MCF 10A (cell line): ENCODE measurements around the gene DNAI2. TPM values are rescaled to one million over a fixed set of nuclear protein-coding genes. Genes with fewer than 3 reads are reported as not detected.
A peak's percentile ranks its signal among the peaks of the same experiment; 100 is the strongest.

ENCODE experiments used
- BruUV-seq: library from RNA; stranded (reverse); fragments of 400-500 nt; replicated peaks from 2 replicates; lab custom pipeline; 2021; lab: Mats Ljungman, UMichigan
- CTCF ChIA-PET: fragments of 300-600 bp; sonication (Branson Sonifier 250); formaldehyde crosslinking; extraction: SDS; loops from one replicate; lab custom pipeline; 2021; ENCODE audit warnings: antibody characterized with exemption, inconsistent platforms; lab: Yijun Ruan, JAX
- POLR2A ChIA-PET: fragments of 300-600, 350-650 bp; sonication (Branson Sonifier 250); formaldehyde crosslinking; extraction: SDS; loops from one replicate; lab custom pipeline; 2020; ENCODE audit warnings: antibody characterized with exemption, inconsistent platforms; lab: Yijun Ruan, JAX
- DNase-seq: peaks from one replicate; pipeline ENCODE4 v3.0.0-alpha.2; 2018; ENCODE audit not compliant: unreplicated experiment
- H3K27ac Mint-ChIP-seq: one replicate; pipeline ENCODE4 v1.8.0; 2022; ENCODE audit warnings: mild to moderate bottlenecking, low read depth, mixed read lengths; ENCODE audit not compliant: unreplicated experiment
- H3K27me3 Mint-ChIP-seq: one replicate; pipeline ENCODE4 v1.8.0; 2022; ENCODE audit warnings: mixed read lengths; ENCODE audit not compliant: insufficient read depth, unreplicated experiment
- H3K36me3 Mint-ChIP-seq: one replicate; pipeline ENCODE4 v1.8.0; 2022; ENCODE audit warnings: mild to moderate bottlenecking, moderate library complexity, mixed read lengths; ENCODE audit not compliant: insufficient read depth, unreplicated experiment
- H3K4me1 Mint-ChIP-seq: one replicate; pipeline ENCODE4 v1.8.0; 2022; ENCODE audit warnings: mixed read lengths; ENCODE audit not compliant: insufficient read depth, unreplicated experiment
- H3K4me3 Mint-ChIP-seq: one replicate; pipeline ENCODE4 v1.8.0; 2022; ENCODE audit warnings: mild to moderate bottlenecking, moderate library complexity, mixed read lengths; ENCODE audit not compliant: unreplicated experiment
- H3K9me3 Mint-ChIP-seq: one replicate; pipeline ENCODE4 v1.8.0; 2022; ENCODE audit warnings: mixed read lengths; ENCODE audit not compliant: unreplicated experiment
- CTCF ChIP-seq: fragments of 200-600 bp; IDR thresholded peaks from one replicate; pipeline ENCODE4 v1.8.0; 2022; ENCODE audit warnings: antibody characterized with exemption, mild to moderate bottlenecking; ENCODE audit not compliant: unreplicated experiment
- intact Hi-C: fragments of 100-400 bp; cut with micrococcal nuclease; formaldehyde crosslinking; loops from 2 replicates; pipeline ENCODE4 v1.14.1; 2022
- total RNA-seq: library from RNA; stranded (reverse); gene quantifications from 2 replicates; pipeline ENCODE4 v1.2.3, GENCODE V29; 2022

DNAI2 gene
- total RNA-seq, 1 experiment from 2014 or later = not detected

GRCh38 chr17:74296548-74296936 lies 22.5 kb downstream of the DNAI2 start:
- Mint-ChIP-seq H3K4me3 (no peak overlapping the region), H3K9me3 (no peaks in the 10 kb centered on the region), H3K27me3 (peaks cover 21% of the 10 kb centered on the region), H3K4me1 (peaks cover 6% of the 10 kb centered on the region), H3K36me3 (peaks cover 6% of the 10 kb centered on the region), H3K27ac (no peak overlapping the region)
- TF ChIP-seq CTCF = peak; percentile 26
- no TSS peak for BruUV-seq
- DNase-seq = peak; percentile 29
- ChIA-PET POLR2A (interaction anchor here (1.3 kb wide), 1 partner anchor 84 kb away, joined by 3 read pairs; no protein-coding TSS in a partner anchor), CTCF (interaction anchor here (0.8 to 1.9 kb wide), 3 partner anchors 9 to 161 kb away, joined by 3 to 7 read pairs (median 4); no protein-coding TSS in a partner anchor)
- intact Hi-C loops = loop anchor here (1.0 kb wide), 1 partner anchor 86 kb away; no protein-coding TSS in a partner anchor

GRCh38 chr17:74297941-74298340 lies 23.9 kb downstream of the DNAI2 start:
- H3K4me1 Mint-ChIP-seq = peaks cover 6% of the 10 kb centered on the region
- POLR2A ChIA-PET = no interaction called here
- H3K27ac Mint-ChIP-seq = no peak overlapping the region
- peaks cover 6% of the 10 kb centered on the region for H3K36me3 Mint-ChIP-seq
- intact Hi-C loops = no loop called here
- peaks cover 21% of the 10 kb centered on the region for H3K27me3 Mint-ChIP-seq
- H3K4me3 Mint-ChIP-seq = no peak overlapping the region
- TF ChIP-seq CTCF = no peak
- no TSS peak for BruUV-seq
- H3K9me3 Mint-ChIP-seq = no peaks in the 10 kb centered on the region
- peak; percentile 13 for DNase-seq
- CTCF ChIA-PET = interaction anchor here (0.7 to 1.0 kb wide), 5 partner anchors 11 to 493 kb away, joined by 3 read pairs; partner anchors contain the start of gene BTBD17

GRCh38 chr17:74298778-74299177 lies 24.7 kb downstream of the DNAI2 start:
- Mint-ChIP-seq H3K27me3 (peaks cover 21% of the 10 kb centered on the region), H3K9me3 (no peaks in the 10 kb centered on the region), H3K36me3 (peaks cover 6% of the 10 kb centered on the region), H3K4me3 (no peak overlapping the region), H3K4me1 (peaks cover 6% of the 10 kb centered on the region), H3K27ac (no peak overlapping the region)
- BruUV-seq = no TSS peak
- POLR2A ChIA-PET = no interaction called here
- CTCF ChIA-PET = interaction anchor here (0.6 to 2.6 kb wide), 8 partner anchors 11 to 492 kb away, joined by 3 to 7 read pairs (median 3); partner anchors contain the start of gene BTBD17
- no peak for DNase-seq
- no peak for TF ChIP-seq CTCF
- intact Hi-C loops = no loop called here

- Mint-ChIP-seq H3K9me3 (no peaks in the 10 kb centered on the region), H3K27ac (no peak overlapping the region), H3K4me1 (peaks cover 6% of the 10 kb centered on the region), H3K36me3 (peaks cover 6% of the 10 kb centered on the region), H3K27me3 (peaks cover 21% of the 10 kb centered on the region), H3K4me3 (no peak overlapping the region)
- no TSS peak for BruUV-seq
- intact Hi-C loops = no loop called here
- POLR2A ChIA-PET = interaction anchor here (0.7 kb wide), 1 partner anchor 288 kb away, joined by 3 read pairs; no protein-coding TSS in a partner anchor
- TF ChIP-seq CTCF = no peak
- CTCF ChIA-PET = interaction anchor here (0.6 to 2.6 kb wide), 7 partner anchors 12 to 474 kb away, joined by 3 to 7 read pairs (median 3); partner anchors contain the start of gene BTBD17
- DNase-seq = no peak
Observed at GRCh38 chr17:74299226-74300009, 25.4 kb downstream of the DNAI2 start.
